HG03460 (cell line): ENCODE results near the gene PSAPL1.

ENCODE experiments used
- ATAC-seq: cut with Tn5 transposase; IDR thresholded peaks from one replicate; pipeline ENCODE4 v1.9.1; 2021; ENCODE audit not compliant: unreplicated experiment

The PSAPL1 gene

GRCh38 chr4:7383266-7383665 is 51.5 kb downstream of the PSAPL1 start:
- no peak for ATAC-seq

- no peak for ATAC-seq
Observed at GRCh38 chr4:7382634-7383014, 52.1 kb downstream of the PSAPL1 start.

- no peak for ATAC-seq
Observed at GRCh38 chr4:7381890-7382633, 52.7 kb downstream of the PSAPL1 start.

GRCh38 chr4:7381221-7381889 is 53.4 kb downstream of the PSAPL1 start:
- no peak for ATAC-seq
